HepG2 (cell line): ENCODE measurements around the gene ENC1. TPM values are rescaled to one million over a fixed set of nuclear protein-coding genes. Genes with fewer than 3 reads are reported as not detected.

ENCODE experiments used
- ATF1 ChIP-seq: IDR thresholded peaks from 2 replicates; pipeline ENCODE4 v1.6.1; 2016; ENCODE audit warnings: mild to moderate bottlenecking, control low read depth
- ATF2 ChIP-seq: sonication (generic); formaldehyde crosslinking; IDR thresholded peaks from 2 replicates; pipeline ENCODE4 v1.4.0; 2020; ENCODE audit warnings: missing genetic modification reagents
- ISL2 ChIP-seq: sonication (generic); formaldehyde crosslinking; IDR thresholded peaks from 2 replicates; pipeline ENCODE4 v1.5.0; 2020; ENCODE audit warnings: missing genetic modification reagents
- KLF11 ChIP-seq: IDR thresholded peaks from 2 replicates; pipeline ENCODE4 v1.6.1; 2016; ENCODE audit warnings: missing compliant biosample characterization
- MNT ChIP-seq: fragments of 450-650 bp; IDR thresholded peaks from 2 replicates; pipeline ENCODE4 v1.6.1; 2016
- MYNN ChIP-seq: sonication (generic); formaldehyde crosslinking; IDR thresholded peaks from 2 replicates; pipeline ENCODE4 v1.4.0; 2020; ENCODE audit warnings: mild to moderate bottlenecking, low read depth, missing genetic modification reagents
- REST ChIP-seq, 2 experiments: IDR thresholded peaks; 2 replicates each; pipeline ENCODE4 v1.6.1; 2011 to 2012; ENCODE audit warnings: low read length in 2 of 2, borderline replicate concordance in 1 of 2, low read depth in 1 of 2, mild to moderate bottlenecking in 1 of 2, moderate library complexity in 1 of 2
- ZNF574 ChIP-seq: sonication (generic); formaldehyde crosslinking; IDR thresholded peaks from 2 replicates; pipeline ENCODE4 v1.4.0; 2020; ENCODE audit warnings: missing genetic modification reagents
- ZNF646 ChIP-seq: sonication (generic); formaldehyde crosslinking; IDR thresholded peaks from 2 replicates; pipeline ENCODE4 v1.9.0; 2021; ENCODE audit warnings: mild to moderate bottlenecking, missing genetic modification reagents
- ZNF780A ChIP-seq: sonication (generic); formaldehyde crosslinking; IDR thresholded peaks from 2 replicates; pipeline ENCODE4 v1.8.0; 2022; ENCODE audit warnings: mild to moderate bottlenecking, missing genetic modification reagents, moderate library complexity
- ZNF883 ChIP-seq: sonication (generic); formaldehyde crosslinking; IDR thresholded peaks from 2 replicates; pipeline ENCODE4 v1.5.1; 2020; ENCODE audit warnings: mild to moderate bottlenecking, missing genetic modification reagents; ENCODE audit errors: not compliant biosample characterization
- polyA plus RNA-seq, 8 experiments: library from polyadenylated mRNA; depleted of rRNA in 3 of 8; stranded (reverse) in 7 of 8; unstranded in 1 of 8; fragments of >200 nt; fragmentation: Illumina TruSeq in 4 of 8; extraction: Trizol in 4 of 8; gene quantifications; 2 replicates each; pipeline versions ENCODE4 v1.2.1 to v1.2.3, GENCODE V29; 2011 to 2016; ENCODE audit warnings: low read depth in 4 of 8, missing spikeins in 1 of 8, mixed read lengths in 1 of 8; ENCODE audit not compliant: insufficient read depth in 1 of 8
- total RNA-seq, 5 experiments: library from RNA; depleted of rRNA; stranded (reverse); fragments of >200 nt; fragmentation: Illumina TruSeq; extraction: Trizol; gene quantifications; 2 replicates each; pipeline ENCODE4 v1.2.3, GENCODE V29; 2016; ENCODE audit warnings: low read depth in 1 of 5

The ENC1 gene
- total and polyA plus RNA-seq, 2 of the 13 experiments (the other 11 are each of a cell fraction or from before 2014, with no cell fraction given), result 63.8 to 64.4 TPM

- TF ChIP-seq ZNF646 (CRISPR knock-in tag) (no peak), ATF1 (no peak), ZNF780A (CRISPR knock-in tag) (no peak), ZNF574 (CRISPR knock-in tag) (peak; percentile 77; the same call in 1 of the 2 replicates), REST (IDR thresholded peaks at IDR 0.05; ENCODE audit: borderline replicate concordance in 1 of 2, low read depth in 1 of 2, low read length in 2 of 2) (no peak), KLF11 (CRISPR knock-in tag) (no peak), MYNN (CRISPR knock-in tag) (no peak), ZNF883 (CRISPR knock-in tag) (no peak), ISL2 (CRISPR knock-in tag) (peak; percentile 83; the same call in 1 of the 2 replicates), ATF2 (CRISPR knock-in tag) (no peak), MNT (peak; percentile 78)
Measured at GRCh38 chr5:74640954-74641734, 616 bp upstream of the ENC1 start (continued).
